Measurements from ENCODE around the gene TGFBRAP1.
"Not testable (repeated sequence)": the region's sequence is repeated elsewhere in the genome, so short reads cannot be mapped to it uniquely, and the experiment has no call there.

Gene TGFBRAP1

GRCh38 chr2:105344704-105345345 is 15.3 kb upstream of the TGFBRAP1 start:
- DNase-seq (ENCODE audit: low read depth): no peak

DNA sequence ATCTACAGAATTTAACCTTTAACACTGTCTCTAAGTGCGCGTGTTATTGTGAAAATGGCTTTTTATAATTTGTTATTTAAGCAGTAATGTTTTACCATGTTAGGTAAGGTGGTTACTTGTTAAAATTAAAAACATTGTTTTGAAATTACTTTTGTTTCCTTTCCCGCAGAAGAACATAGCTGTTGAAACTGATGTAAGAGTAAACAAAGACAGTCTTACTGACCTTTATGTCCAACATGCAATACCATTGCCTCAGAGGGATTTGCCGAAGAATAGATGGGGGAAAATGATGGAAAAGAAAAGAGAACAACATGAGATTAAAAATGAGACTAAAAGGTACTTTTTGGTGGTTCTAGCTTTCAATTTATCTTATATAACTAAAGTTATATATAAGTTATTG is 9.9 kb upstream of the TGFBRAP1 start:
- no peak for DNase-seq (ENCODE audit: low read depth)

- DNase-seq (ENCODE audit: low read depth): no peak
These were observed 8.5 kb upstream of the TGFBRAP1 start for GRCh38 chr2:105338020-105338385.

- DNase-seq (ENCODE audit: low read depth): peak; percentile 47
These were observed 7.8 kb upstream of the TGFBRAP1 start, which contains the start of gene C2orf49 for GRCh38 chr2:105337122-105338019. C2orf49 (plus strand) TSS chr2:105337540; CDS start chr2:105337588, 48 bp downstream.

DNA sequence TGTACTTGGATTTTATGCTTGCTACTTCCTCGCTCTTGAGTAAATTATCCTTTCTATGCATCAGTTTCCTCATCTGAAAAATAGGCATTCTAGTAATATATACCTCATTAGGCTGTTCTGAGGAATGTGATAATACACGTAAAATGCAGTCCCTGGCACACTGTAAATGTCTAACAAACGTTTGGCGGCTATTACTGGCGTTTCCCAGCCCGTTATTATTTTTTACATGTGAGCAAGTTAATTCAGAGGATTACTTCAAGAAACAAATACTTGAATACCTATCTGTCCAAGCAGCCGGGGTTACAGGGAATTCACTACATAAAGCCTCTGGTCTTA is 7.2 kb upstream of the TGFBRAP1 start:
- DNase-seq (ENCODE audit: low read depth): no peak

DNA sequence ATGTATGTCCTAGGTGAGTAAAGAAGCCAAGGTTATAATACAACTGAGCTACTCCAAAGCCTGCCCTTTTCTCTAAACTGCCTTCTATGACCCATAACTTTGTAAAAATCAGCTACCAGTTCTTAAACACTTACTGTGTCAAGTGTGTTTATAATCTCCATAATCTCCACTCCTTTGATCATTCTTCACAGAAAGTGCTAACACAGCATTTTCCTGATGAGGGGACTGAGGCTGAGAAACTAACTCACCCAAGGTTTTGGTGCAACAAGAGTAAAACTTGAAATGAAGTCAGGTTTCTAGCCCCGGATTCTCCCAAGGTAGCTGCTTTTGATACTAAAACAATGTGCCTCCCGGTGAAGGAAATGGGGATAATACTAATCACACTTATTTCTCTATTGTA is 5.9 kb upstream of the TGFBRAP1 start:
- no peak for DNase-seq (ENCODE audit: low read depth)

- no peak for DNase-seq (ENCODE audit: low read depth)
These were observed 4.7 kb upstream of the TGFBRAP1 start for GRCh38 chr2:105334211-105334610.

GRCh38 chr2:105330681-105331375 is 1.3 kb upstream of the TGFBRAP1 start:
- no peak for DNase-seq (ENCODE audit: low read depth)

DNA sequence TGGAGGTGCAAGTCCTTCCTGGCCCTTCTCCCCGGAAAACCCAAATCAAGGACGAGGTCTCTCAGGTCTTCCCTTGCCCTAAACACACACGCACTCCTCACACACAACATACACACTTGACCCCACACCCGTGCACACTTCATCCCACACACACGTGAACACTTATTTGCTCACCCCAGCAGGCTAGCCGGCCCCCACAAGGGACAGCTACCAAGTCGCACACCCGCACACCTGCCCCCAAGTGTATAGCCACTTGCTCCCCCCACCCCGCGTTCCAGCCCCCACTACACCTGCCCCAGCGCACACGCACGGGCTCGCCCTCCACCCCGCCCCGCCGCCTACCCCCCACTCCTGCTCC is 359 bp downstream of the TGFBRAP1 start:
- DNase-seq (ENCODE audit: low read depth): no peak

GRCh38 chr2:105328281-105329196 is 996 bp downstream of the TGFBRAP1 start:
- peak; percentile 28 for DNase-seq (ENCODE audit: low read depth)

GRCh38 chr2:105327690-105328089 is 1.8 kb downstream of the TGFBRAP1 start:
- DNase-seq (ENCODE audit: low read depth): no peak

DNA sequence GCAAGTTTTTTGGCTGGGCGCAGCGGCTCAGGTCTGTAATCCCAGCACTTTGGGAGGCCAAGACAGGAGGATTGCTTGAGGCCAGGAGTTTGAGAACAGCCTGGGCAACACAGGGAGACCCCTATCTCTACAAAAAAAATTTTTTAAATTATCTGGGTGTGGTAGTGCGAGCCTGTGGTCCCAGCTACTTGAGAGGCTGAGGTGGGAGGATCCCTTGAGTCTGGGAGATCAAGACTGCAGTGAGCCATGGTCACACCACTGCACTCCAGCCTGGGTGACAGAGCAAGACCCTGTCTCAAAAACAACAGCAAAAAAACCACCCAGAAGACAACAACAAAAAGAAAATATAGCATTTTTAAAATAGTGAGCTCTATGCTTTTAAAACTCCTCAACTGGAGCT is 2.3 kb downstream of the TGFBRAP1 start:
- DNase-seq (ENCODE audit: low read depth): not testable (repeated sequence)

DNA sequence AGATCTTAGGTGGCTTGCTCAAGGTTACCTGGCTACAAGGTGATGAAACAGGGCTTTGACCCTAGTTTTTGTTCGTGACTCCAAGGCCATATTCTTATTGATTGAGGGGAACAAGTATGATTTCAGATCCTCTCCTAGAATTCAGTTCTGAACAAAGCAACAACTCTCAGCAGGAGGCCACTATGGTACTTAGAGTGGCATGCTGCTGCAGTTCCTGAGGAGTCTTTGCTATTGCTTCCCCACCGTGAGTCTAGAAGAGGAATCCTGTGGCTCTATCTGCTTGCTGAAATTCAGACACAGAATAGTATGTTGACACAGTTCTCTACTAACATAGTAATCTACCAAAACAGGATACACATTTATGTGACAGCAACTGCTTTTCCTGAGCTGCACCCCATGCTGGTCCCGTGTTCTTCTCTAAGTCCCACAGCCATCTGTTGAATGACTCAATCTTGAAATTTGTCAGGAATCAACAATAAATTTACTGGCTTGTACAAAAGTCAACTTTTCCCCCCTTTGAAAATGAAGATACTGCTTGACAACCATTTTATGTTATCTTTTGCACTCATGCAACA is 4.1 kb downstream of the TGFBRAP1 start:
- DNase-seq (ENCODE audit: low read depth): peak; percentile 49

- peak; percentile 52 for DNase-seq (ENCODE audit: low read depth)
These were observed 4.8 kb downstream of the TGFBRAP1 start for GRCh38 chr2:105324732-105325131.

DNA sequence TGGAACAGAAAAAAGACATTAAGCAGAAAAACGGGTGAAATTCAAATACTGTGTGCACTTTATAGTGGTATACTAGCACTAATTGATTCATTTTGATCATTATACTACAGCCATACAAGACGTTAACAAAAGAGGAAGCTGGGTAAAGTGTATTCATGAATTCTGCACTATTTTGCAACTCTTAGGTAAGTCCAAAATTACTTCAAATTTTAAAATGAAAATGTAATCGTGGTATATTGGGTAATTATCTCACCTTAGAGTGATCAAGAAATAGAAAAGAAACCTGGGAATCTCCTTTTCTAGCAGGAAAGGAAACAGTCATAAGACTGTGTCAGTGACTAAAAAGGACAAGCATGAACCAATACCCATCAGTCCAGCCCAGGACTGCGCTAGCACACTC is 5.4 kb downstream of the TGFBRAP1 start:
- no peak for DNase-seq (ENCODE audit: low read depth)

DNA sequence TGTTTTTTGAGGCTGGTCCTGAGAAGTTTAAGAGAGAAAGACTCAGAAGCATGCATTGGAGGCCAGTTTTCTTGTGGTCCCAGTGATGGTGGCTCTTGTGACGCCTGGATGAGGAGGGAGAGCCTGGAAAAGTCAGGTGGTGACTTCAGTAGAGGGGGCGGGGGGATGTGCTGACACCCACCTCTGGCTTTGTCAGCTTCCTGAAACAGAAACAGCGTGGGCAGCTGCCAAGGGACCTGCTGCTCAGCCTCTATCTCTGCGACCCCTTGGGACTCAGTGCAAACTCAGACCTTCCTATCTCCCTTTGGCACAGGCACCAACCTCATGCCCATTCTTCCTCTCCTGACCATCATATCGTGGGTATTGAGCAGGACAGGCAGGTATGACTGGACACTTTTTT is 6.4 kb downstream of the TGFBRAP1 start:
- no peak for DNase-seq (ENCODE audit: low read depth)

- DNase-seq (ENCODE audit: low read depth): no peak
These were observed 7.5 kb downstream of the TGFBRAP1 start for GRCh38 chr2:105321875-105322646.

DNA sequence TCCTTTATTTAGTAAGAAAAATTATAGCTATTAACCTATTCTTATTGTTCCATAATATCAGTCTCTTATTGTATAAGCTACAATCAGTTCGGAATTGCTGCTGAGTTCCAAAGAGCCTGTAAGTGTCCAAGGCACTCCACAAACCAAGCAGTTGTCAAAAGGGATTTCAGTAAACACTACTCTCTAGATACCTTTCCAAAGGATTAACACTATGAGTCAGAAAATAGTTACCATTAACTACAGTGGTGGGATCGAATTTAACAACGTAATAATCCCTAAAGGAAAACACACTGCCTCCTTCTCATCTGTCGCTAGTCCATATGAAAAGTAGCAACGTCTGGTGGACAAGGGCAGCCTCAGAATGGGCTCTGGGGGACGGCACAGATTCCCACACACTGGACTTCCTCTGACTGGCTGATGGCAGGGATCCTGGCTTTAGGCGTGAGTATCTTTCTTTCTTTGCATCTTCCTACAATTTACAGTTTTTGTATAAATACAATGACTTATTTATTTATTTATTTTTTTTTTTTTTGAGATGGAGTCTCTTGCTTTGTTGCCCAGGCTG is 8.8 kb downstream of the TGFBRAP1 start:
- DNase-seq (ENCODE audit: low read depth): no peak

DNA sequence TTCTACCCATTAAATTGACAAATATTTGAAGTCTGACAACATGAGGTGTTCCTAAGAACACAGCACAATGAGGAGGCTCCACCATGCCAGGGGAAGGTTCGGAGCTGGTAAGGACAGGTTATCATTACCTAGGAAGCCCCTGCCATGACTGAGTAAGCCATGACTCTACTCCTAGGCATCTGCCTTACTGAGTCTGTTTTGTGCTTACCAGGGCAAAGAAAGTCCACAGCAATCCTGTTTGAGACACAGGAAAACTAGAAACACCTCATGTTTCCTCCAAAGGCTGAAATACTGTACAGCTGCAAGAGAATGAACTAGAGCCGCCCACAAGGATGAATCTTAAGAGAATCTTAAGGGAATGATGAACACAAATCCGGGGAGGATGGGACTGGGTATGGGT is 11.6 kb downstream of the TGFBRAP1 start:
- no peak for DNase-seq (ENCODE audit: low read depth)

DNA sequence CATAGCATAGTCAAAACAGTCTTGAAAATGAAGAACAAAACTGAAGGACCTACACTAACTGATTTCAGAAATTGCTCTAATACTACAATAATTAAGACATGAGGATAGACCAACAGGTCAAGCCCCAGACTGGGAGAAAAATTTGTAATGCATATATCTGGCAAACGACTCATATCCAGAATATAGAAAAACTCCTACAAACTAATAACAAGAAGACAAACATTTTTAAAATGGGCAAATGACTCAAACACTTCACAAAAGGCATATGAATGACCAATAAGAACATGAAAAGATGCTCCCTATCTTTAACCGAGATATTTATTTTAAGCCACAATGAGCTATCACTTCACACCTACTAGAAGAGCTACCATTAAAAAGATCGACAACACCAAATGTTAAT is 14.2 kb downstream of the TGFBRAP1 start:
- DNase-seq (ENCODE audit: low read depth): no peak

GRCh38 chr2:105313877-105314276 is 15.7 kb downstream of the TGFBRAP1 start:
- DNase-seq (ENCODE audit: low read depth): no peak
